OCI-LY7 (cell line): Measurements from ENCODE around the gene CRYGA.

ENCODE experiments used
- CTCF ChIP-seq: fragments of 200-600 bp; sonication (generic); conservative IDR thresholded peaks from 2 replicates; pipeline ENCODE4 v1.5.1; 2014; ENCODE audit warnings: mild to moderate bottlenecking, antibody characterized with exemption, low read length, moderate library complexity, mixed read lengths
- EZH2phosphoT487 ChIP-seq: fragments of 200-600 bp; sonication (generic); IDR thresholded peaks from 2 replicates; pipeline ENCODE4 v1.6.1; 2018; ENCODE audit warnings: low read depth, borderline replicate concordance, mild to moderate bottlenecking, mixed run types, antibody characterized with exemption, low read length, moderate library complexity, mixed read lengths

GRCh38 chr2:208189069-208189809 is 25.9 kb upstream of the CRYGA start:
- no peak for TF ChIP-seq CTCF
- TF ChIP-seq EZH2phosphoT487, result no peak
